GM13977 (cell line): ENCODE measurements around the gene ENAH.

Experiments
- DNase-seq: peaks from one replicate; pipeline ENCODE4 v3.0.0; 2012; ENCODE audit warnings: low spot score
- in situ Hi-C: fragments of 300-500 bp; cut with MboI; formaldehyde crosslinking; loops from one replicate; pipeline ENCODE4 v1.12.0; 2022; ENCODE audit warnings: low sequenced_read_pairs, low pct_unique_long_range_greater_than_20kb, mixed read lengths, inconsistent platforms; ENCODE audit not compliant: unreplicated experiment
- TF ChIP-seq, protein P1 (sequence below): IDR thresholded peaks from 2 replicates; pipeline ENCODE4 v1.5.1; 2012; ENCODE audit warnings: mild to moderate bottlenecking, control low read depth; ENCODE audit not compliant: insufficient read depth; ENCODE audit errors: extremely low read depth, missing control alignments

The ENAH gene

DNA sequence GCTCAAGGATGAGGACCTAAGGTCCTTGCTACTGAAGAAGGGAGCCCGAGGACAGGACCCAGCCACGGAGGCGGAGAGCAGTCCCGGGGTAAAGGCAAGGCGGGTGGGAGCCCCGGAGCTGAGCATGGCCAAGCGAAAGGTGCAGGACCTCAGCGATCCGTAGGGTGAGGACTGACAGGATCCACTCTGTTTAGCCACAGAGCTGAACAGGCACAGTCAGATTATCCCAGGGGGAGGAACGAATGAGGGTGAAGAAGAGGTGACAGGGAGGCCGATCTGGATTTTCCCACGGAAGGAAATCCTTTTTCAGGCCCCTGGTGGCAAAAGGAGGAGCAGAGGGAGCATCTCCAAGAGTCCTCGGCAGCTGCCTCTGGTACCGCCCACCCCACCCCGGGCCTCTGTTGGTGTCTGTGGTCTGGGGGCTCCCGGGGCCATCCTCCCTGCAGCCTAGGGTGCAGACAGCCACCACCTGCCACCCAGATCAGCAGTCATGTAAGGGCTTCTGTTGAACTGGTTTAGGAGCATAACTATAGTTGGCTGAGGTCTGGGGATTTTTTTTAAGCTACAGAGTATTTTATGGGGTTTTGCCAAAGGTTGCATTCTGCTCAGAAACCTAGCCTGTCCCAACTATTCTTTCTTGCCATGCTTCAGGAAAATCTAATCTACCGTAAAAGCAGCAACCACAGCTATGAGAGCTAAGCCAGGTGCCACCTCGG is 192.7 kb downstream of the ENAH start:
- in situ Hi-C loops = no loop called here
- DNase-seq = no peak
- TF ChIP-seq, protein P1, sequence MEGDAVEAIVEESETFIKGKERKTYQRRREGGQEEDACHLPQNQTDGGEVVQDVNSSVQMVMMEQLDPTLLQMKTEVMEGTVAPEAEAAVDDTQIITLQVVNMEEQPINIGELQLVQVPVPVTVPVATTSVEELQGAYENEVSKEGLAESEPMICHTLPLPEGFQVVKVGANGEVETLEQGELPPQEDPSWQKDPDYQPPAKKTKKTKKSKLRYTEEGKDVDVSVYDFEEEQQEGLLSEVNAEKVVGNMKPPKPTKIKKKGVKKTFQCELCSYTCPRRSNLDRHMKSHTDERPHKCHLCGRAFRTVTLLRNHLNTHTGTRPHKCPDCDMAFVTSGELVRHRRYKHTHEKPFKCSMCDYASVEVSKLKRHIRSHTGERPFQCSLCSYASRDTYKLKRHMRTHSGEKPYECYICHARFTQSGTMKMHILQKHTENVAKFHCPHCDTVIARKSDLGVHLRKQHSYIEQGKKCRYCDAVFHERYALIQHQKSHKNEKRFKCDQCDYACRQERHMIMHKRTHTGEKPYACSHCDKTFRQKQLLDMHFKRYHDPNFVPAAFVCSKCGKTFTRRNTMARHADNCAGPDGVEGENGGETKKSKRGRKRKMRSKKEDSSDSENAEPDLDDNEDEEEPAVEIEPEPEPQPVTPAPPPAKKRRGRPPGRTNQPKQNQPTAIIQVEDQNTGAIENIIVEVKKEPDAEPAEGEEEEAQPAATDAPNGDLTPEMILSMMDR = no peak

DNA sequence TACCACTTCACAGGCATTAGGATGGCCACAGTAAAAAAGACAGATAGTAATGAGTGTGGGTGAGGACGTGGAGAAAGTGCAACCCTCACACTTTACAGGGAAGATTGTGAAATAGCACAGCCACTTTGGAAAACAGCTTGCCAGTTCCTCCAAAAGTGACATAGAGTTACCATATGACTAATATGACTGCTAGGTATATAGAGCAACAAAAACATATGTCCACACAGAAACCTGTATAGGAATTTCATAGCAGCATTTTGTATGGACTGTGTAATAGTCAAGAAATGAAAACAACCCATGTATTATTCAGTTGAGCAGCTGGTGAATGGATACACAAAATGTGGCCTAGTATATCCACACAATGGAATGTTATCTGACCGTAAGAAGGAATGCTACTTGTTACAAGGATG is 194.7 kb downstream of the ENAH start:
- in situ Hi-C loops = no loop called here
- TF ChIP-seq, protein P1 = no peak
- DNase-seq = no peak

DNA sequence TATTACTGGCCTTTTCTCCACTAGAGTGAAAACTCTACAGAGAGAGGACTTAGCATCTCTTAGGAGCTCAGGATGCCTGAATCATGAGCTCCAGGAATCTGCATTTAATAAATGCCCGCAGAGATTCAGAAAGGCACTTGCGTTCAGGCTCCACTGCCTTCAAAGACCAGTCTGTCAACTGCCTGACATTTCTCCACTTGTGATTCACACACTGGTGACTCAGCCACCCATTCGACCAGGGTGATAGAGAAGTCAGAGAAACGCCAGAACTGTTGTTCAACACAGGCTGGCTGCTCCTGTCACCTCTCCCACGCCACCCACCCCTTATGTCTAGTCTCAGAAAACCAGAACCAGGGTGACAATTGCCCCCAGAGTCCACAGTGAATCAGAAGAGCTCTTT is 198.2 kb downstream of the ENAH start:
- TF ChIP-seq, protein P1 = no peak
- in situ Hi-C loops = no loop called here
- no peak for DNase-seq

DNA sequence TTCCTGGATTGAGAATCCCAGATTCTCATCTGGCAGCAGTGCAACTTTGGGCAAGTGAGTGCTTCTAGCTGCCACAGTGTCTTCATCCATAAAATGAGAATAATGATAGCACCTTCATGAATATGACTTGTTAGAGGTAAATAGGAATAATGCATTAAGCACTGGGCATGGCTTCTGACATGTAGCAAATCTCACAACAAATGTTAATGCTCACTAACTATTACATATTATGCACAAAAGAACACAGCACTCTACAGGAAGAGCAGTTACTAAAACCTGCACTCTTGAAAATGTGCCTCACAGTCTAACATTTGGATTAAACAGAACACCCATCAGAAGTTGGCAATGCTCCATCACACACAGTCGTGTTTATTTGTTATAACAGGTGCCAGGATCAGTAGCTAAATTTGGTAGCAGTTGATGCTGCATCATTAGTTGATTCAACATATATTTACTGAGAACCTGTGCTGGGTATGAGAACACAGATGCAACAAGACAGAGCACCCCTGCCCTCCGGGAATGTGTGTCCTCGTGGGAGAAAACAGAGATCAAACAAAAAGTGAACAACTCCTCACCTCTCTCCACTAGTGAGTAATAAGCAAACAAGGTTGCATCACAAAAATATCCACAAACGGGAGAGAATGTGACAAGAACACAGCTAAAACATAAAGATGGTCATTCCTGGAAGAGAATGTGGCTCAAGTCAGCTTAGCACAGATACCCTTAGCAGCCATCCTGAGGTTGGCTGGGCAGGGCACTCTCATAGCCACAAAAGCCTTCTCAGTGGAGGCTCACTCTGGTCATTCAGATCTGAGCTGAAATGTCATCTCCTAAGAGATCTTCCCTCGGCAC is 198.9 kb downstream of the ENAH start:
- DNase-seq = no peak
- TF ChIP-seq, protein P1 = no peak
- in situ Hi-C loops = no loop called here

DNA sequence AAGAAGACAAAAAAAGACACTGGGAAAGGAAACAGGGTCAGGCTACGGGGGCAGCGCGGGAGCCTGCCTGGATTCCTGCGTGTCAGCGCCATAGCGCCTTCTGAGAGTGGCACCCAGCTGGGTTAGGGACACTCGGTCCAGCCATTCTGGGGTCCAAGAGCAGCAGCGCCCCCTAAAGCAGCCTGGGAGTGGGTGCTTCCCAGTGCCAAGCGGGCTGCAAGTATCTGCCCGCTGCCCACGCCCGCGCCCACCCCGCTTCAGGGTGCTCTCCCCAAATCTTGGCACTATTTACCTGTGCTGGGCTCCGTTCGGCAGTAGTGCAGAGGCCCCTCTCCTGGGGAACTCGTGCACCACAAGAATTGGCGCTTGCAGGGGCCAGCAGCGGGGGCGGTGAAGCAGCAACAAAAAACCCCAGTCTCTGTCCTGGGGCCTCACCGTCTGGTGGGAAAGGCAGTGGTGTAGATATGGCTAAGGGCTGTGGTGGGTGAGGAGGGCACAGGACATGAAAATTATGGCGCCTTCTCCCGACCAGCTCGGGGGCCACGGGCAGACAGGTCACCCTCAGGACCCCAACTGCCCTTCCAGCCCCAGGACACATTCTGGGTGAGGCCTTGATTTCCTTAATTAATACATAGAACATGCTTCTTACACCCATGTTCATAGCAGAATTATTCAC is 200.9 kb downstream of the ENAH start:
- TF ChIP-seq, protein P1 = no peak
- DNase-seq = no peak
- in situ Hi-C loops = no loop called here

DNA sequence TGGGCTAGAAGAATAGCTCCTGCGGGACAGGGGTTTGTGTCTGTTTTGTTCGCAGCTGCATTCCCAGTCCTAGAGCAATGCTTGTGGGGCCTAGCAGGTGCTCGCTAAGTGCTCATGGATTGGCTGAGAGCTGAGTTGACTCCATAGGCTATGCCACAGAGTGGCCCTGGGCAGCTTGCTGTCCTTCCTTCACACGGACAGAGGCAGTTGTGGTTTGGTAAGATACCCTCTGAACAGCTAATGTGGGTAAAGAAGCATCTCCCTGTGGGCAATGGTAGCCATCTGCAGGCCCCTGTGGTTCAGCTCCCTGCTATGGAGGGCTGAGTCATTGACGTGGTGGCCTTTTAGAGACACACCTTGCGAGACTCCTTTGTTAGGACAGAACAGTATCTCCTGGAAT is 201.6 kb downstream of the ENAH start:
- TF ChIP-seq, protein P1 = no peak
- in situ Hi-C loops = no loop called here
- DNase-seq = no peak
